Right kidney (tissue), 1 donor: ENCODE measurements around the gene ADGRD2.

Experiments used
- DNase-seq: peaks from one replicate; pipeline ENCODE4 v3.0.0-alpha.2; 2016

Gene ADGRD2

GRCh38 chr9:124511891-124512805 is 61.9 kb downstream of the ADGRD2 start:
- DNase-seq: no peak

GRCh38 chr9:124512806-124513204 is 62.6 kb downstream of the ADGRD2 start:
- no peak for DNase-seq

DNA sequence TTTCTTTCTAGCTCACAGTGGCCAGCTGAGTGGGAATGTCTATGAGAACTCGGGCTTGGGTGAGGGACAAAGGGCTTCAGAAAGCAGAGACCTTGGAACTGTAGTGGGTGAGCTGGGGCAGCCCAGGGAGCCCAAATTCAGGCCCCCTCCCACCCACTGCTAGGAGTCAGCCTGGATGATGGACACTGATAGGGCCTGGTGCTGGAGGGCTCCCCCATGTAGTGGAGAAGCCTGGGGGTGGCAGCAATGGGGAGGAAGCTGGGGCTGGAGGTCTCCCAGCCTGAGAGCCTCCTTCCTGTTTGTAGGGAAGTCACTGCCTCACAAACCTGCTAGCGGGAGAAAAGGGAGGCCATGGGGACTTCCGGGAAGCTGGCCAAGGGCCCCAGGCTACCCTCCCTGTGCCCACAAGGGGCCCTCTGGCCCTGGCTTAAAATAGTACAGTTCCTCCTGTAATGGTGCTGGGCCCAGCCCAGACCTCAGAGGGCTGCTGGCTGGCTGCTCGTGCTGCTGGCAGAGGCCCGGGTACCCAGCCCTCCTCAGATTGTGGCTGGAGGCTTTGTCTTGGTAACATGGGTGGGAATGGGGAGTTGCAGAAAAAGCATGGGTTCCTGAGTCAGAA is 63.2 kb downstream of the ADGRD2 start:
- no peak for DNase-seq

DNA sequence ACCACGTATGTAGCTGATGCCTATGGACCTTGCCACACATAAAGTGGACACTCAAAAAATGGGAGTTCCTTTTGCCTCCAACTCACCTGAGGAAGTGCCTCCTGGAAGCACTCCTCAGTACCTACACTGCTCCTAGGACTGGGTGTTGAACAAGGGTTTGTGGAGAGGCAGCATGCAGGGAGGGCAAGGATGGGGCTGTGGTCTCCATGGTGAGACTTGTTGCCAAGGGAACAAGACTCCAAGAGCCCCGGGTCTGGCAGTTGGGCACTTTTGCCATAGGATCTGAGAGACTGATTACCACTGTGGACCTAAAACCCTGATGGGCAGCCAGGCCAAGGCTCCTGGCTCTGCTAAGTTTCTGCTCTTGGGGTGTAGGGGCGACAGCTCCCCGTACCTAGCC is 63.9 kb downstream of the ADGRD2 start:
- DNase-seq: no peak

GRCh38 chr9:124514874-124515273 is 64.6 kb downstream of the ADGRD2 start:
- DNase-seq: no peak

GRCh38 chr9:124517600-124517999 is 67.3 kb downstream of the ADGRD2 start:
- no peak for DNase-seq

- no peak for DNase-seq
These were observed 67.9 kb downstream of the ADGRD2 start for GRCh38 chr9:124518116-124518515.

DNA sequence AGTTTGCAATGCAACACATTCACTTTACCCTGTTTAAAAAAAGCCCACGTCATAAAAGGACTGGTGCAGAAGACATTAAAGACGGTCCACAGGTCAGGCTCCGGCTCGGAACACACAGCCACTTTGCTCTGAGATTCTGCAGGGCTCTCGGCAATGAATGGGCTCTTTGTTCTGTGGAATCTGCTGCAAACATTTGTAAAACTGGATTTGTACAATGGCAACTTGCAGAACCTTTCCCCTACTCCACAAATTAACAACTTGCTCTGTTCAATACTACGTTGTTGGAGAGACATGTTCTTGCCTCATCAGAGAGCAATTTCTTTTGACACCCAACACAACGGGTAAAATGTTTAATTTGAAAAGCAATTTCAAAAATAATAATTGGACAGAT is 70.0 kb downstream of the ADGRD2 start:
- no peak for DNase-seq

GRCh38 chr9:124521142-124521541 is 70.9 kb downstream of the ADGRD2 start:
- DNase-seq: no peak

DNA sequence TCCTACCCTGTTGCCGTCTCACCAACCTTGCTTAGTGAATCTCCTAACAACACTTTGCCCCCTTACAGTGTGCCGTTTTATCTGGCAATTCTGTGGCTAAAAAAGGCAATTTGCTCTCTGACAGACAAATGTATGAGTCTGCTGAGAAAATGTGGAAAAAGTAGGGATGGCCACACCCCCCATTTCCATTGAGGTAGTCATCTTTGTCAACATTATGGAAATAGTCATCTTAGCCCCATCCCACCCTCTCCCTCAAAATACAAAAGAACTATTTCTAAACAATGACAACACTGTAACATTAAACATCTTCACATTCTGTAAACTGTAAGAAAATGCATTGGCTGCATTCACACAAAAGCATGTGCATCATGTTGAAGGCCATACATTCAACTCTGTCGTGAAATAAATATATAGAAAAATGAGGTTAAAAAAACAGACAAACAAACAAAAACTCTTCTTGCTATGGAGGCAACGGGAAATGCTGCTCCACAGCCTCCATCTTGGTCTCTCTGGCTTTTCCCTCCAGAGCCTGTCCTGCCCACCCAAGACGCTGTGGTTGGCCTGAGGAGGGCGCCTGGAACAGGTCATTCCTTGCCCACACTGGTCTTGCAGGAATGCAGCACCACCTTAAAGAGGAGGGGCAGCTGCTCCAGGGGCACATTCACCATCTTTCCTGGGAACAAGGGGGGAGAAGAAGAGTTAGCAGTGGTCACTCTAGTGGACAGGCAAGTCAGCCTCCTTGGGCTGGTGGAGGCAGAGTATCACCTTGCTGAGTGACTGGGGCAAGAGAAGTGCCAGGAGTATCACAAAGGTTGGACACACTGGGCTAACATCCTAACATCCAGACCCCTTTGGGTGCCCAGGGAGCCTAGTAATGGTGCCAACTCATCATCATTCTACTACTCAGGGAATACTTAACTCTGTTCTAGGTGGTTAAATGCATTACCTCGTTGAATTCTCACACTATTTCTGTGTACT is 72.2 kb downstream of the ADGRD2 start:
- DNase-seq: no peak

GRCh38 chr9:124526174-124526573 is 75.9 kb downstream of the ADGRD2 start:
- DNase-seq: no peak

DNA sequence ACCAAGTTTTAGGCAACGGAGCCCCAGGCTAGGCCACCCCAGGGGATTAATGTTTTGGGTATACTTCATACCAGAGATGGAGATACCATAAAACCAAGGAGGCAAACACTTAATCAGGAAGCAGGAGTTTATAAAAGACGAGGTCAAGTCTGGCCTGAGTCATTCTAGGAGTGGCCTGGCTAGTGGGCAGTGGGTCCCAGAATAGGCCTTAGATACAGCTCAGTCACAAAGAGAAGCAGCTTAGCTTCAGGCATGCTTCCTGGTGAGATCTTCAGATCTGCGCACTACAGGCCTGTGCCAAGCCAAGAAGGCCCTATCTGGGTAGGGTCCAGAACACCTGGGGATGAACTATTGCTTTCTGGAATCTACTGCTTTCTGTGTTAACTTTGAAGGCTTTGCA is 77.5 kb downstream of the ADGRD2 start:
- DNase-seq: no peak
